ENCODE data around the gene FRMD5. TPM values are rescaled to one million over a fixed set of nuclear protein-coding genes. Genes with fewer than 3 reads are reported as not detected.

Gene FRMD5
- total and polyA plus RNA-seq, 2 experiments from 2014 or later, result 0.51 to 3.8 TPM

DNA sequence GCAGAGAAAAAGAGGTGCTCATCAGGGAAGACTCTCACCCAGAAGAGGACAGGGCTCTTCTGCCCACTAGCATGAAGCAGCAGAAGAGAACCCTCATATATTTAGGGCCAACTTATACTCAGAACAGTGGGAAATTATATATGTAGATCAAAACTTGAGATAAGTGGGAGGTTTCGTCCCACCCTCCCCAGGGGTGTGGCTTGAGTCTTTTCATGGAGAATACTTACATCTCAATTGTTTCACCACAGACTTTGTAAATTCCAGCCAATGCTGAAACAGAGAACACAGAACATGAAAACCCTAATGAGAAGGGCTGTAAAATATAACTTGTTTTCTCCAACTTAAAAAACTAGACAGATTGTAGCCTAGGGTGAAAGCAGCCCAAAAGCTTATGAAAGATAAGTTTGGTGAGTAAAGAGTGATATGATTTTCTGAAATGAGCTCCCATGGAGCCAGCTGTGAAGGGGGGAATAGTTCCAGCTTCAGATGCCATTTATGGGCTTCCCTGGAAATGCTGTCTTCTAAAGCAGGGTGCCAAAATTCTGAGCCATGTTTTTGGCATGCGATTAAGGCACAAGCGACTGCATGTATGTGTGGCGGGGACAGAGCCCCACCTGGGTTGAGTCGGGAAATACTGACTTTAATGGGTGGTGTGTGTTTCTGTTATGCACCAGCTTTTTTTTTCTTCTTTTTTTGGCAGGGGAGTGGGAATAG is 275.4 kb downstream of the FRMD5 start:
- H3K9me2 ChIP-seq (replicated peaks; ENCODE audit: insufficient read depth), result no peaks in the 10 kb centered on the region
- no peaks in the 10 kb centered on the region for H3K36me3 ChIP-seq (replicated peaks; ENCODE audit: insufficient read depth, low read depth)
- no peak overlapping the region for H3K4me2 ChIP-seq
- H4K20me1 ChIP-seq (ENCODE audit: insufficient read depth, poor library complexity, severe bottlenecking), result no peaks in the 10 kb centered on the region
- WGBS (ENCODE audit: low lambda C conversion rate, missing lambda C conversion rate), result 88% methylated on average over 5 of the region's 5 CpGs
- DNase-seq (ENCODE audit: low spot score), result no peak
- H3K27me3 ChIP-seq, result no peaks in the 10 kb centered on the region
- no peak overlapping the region for H3K4me3 ChIP-seq
- TF ChIP-seq, protein P1, sequence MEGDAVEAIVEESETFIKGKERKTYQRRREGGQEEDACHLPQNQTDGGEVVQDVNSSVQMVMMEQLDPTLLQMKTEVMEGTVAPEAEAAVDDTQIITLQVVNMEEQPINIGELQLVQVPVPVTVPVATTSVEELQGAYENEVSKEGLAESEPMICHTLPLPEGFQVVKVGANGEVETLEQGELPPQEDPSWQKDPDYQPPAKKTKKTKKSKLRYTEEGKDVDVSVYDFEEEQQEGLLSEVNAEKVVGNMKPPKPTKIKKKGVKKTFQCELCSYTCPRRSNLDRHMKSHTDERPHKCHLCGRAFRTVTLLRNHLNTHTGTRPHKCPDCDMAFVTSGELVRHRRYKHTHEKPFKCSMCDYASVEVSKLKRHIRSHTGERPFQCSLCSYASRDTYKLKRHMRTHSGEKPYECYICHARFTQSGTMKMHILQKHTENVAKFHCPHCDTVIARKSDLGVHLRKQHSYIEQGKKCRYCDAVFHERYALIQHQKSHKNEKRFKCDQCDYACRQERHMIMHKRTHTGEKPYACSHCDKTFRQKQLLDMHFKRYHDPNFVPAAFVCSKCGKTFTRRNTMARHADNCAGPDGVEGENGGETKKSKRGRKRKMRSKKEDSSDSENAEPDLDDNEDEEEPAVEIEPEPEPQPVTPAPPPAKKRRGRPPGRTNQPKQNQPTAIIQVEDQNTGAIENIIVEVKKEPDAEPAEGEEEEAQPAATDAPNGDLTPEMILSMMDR (IDR thresholded peaks at IDR 0.05; ENCODE audit: poor library complexity), result no peak
- no peak for TF ChIP-seq EZH2 (IDR thresholded peaks at IDR 0.05; ENCODE audit: borderline replicate concordance)
- no peak for TF ChIP-seq EZH2phosphoT487 (IDR thresholded peaks at IDR 0.05; ENCODE audit: low read depth, severe bottlenecking, unreplicated experiment)
- no peaks in the 10 kb centered on the region for H3K9me3 ChIP-seq (ENCODE audit: low read depth)
- H3K79me2 ChIP-seq, result no peaks in the 10 kb centered on the region
- no peak overlapping the region for H2AFZ ChIP-seq
- peaks cover 6% of the 10 kb centered on the region for H3K4me1 ChIP-seq (ENCODE audit: insufficient read depth)
- H3K27ac ChIP-seq, result no peak overlapping the region

DNA sequence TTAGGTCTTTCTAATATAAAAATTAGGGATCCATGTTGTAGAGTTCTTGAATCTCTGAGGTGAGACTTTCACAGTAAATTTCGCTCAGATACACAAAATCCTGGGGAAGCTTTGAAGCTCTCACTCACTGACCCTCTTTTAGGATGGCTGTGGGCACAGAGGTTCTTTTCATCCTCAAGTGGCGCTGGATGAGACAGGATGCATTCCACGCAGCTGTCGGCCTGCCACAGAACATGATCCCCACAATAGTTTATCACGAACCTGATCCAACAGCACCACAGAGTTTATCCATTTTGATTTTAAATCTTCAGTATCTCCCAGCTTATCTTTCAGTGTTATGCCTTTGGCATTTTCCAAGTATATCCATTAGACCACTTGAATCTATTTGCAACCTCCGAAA is 276.4 kb downstream of the FRMD5 start:
- no peak for TF ChIP-seq EZH2phosphoT487 (IDR thresholded peaks at IDR 0.05; ENCODE audit: low read depth, severe bottlenecking, unreplicated experiment)
- TF ChIP-seq, protein P1 (IDR thresholded peaks at IDR 0.05; ENCODE audit: poor library complexity), result no peak
- no peak for TF ChIP-seq EZH2 (IDR thresholded peaks at IDR 0.05; ENCODE audit: borderline replicate concordance)
- DNase-seq (ENCODE audit: low spot score), result no peak
- no peaks in the 10 kb centered on the region for H3K9me3 ChIP-seq (ENCODE audit: low read depth)
- no peak overlapping the region for H3K4me3 ChIP-seq
- 88% methylated on average over 6 of the region's 6 CpGs for WGBS (ENCODE audit: low lambda C conversion rate, missing lambda C conversion rate)
- H3K27ac ChIP-seq, result no peak overlapping the region
- H3K79me2 ChIP-seq, result no peaks in the 10 kb centered on the region
- no peaks in the 10 kb centered on the region for H3K9me2 ChIP-seq (replicated peaks; ENCODE audit: insufficient read depth)
- no peak overlapping the region for H2AFZ ChIP-seq
- peaks cover 7% of the 10 kb centered on the region for H3K4me1 ChIP-seq (ENCODE audit: insufficient read depth)
- no peaks in the 10 kb centered on the region for H3K36me3 ChIP-seq (replicated peaks; ENCODE audit: insufficient read depth, low read depth)
- no peaks in the 10 kb centered on the region for H4K20me1 ChIP-seq (ENCODE audit: insufficient read depth, poor library complexity, severe bottlenecking)
- H3K27me3 ChIP-seq, result no peaks in the 10 kb centered on the region
- no peak overlapping the region for H3K4me2 ChIP-seq

DNA sequence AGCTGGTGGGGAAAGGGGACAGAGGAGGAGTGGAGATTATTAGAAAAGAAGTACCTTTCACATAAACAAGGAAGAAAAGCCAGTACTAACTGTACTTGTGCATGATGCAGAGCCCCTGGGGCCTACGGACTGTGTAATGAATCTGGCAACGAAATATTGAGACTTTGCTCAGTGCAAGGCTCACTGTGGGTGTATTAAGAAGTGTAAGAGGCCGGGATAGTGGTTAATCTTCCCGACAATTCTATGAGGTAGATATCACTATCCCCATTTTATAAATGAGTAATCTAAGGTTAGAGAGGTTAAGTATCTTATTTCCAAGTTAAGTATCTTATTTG is 278.8 kb downstream of the FRMD5 start:
- Histone ChIP-seq H4K20me1 (ENCODE audit: insufficient read depth, poor library complexity, severe bottlenecking) (no peaks in the 10 kb centered on the region), H3K9me2 (replicated peaks; ENCODE audit: insufficient read depth) (no peaks in the 10 kb centered on the region), H3K9me3 (ENCODE audit: low read depth) (no peaks in the 10 kb centered on the region), H3K27ac (no peak overlapping the region), H3K4me2 (no peak overlapping the region), H2AFZ (no peak overlapping the region), H3K36me3 (replicated peaks; ENCODE audit: insufficient read depth, low read depth) (no peaks in the 10 kb centered on the region), H3K4me3 (no peak overlapping the region), H3K27me3 (no peaks in the 10 kb centered on the region), H3K79me2 (no peaks in the 10 kb centered on the region), H3K4me1 (ENCODE audit: insufficient read depth) (peaks cover 12% of the 10 kb centered on the region)
- no peak for TF ChIP-seq EZH2 (IDR thresholded peaks at IDR 0.05; ENCODE audit: borderline replicate concordance)
- TF ChIP-seq EZH2phosphoT487 (IDR thresholded peaks at IDR 0.05; ENCODE audit: low read depth, severe bottlenecking, unreplicated experiment), result no peak
- TF ChIP-seq, protein P1 (IDR thresholded peaks at IDR 0.05; ENCODE audit: poor library complexity), result no peak
- DNase-seq (ENCODE audit: low spot score), result no peak
- 96% methylated on average over 4 of the region's 4 CpGs for WGBS (ENCODE audit: low lambda C conversion rate, missing lambda C conversion rate)
